Heart right ventricle (tissue), 16 donors: ENCODE results near the gene MPRIP. TPM values are rescaled to one million over a fixed set of nuclear protein-coding genes. Genes with fewer than 3 reads are reported as not detected.
A peak's percentile ranks its signal among the peaks of the same experiment; 100 is the strongest.

Experiments
- ATAC-seq, 8 donors: fragments of 200-7000 bp; cut with Tn5 transposase; one replicate each; pipeline ENCODE4 v1.9.1; 2020; ENCODE audit warnings: mild to moderate bottlenecking in 8 of 8, moderate library complexity in 8 of 8, moderate number of reproducible peaks in 1 of 8
- DNase-seq, 2 donors: peaks; one replicate each; pipeline ENCODE4 v3.0.0-alpha.2; 2020
- H3K27ac ChIP-seq, 10 donors: fragments of 200-600 bp; sonication (generic) in 2 of 10; one replicate each; pipeline versions ENCODE4 v1.5.0 to v1.8.0; 2020 to 2022; ENCODE audit warnings: mild to moderate bottlenecking in 3 of 10
- H3K27me3 ChIP-seq, 7 donors: fragments of 200-600 bp; one replicate each; pipeline ENCODE4 v1.8.0; 2021 to 2022; ENCODE audit warnings: mild to moderate bottlenecking in 2 of 7
- H3K36me3 ChIP-seq, 9 donors: fragments of 200-600 bp; sonication (generic) in 1 of 9; one replicate each; pipeline versions ENCODE4 v1.5.0 to v1.8.0; 2020 to 2022; ENCODE audit warnings: mild to moderate bottlenecking in 2 of 9
- H3K4me1 ChIP-seq, 9 donors: fragments of 200-600 bp; sonication (generic) in 1 of 9; one replicate each; pipeline versions ENCODE4 v1.5.0 to v1.8.0; 2020 to 2022; ENCODE audit warnings: mild to moderate bottlenecking in 4 of 9
- H3K4me3 ChIP-seq, 10 donors: fragments of 200-600 bp; sonication (generic) in 2 of 10; one replicate each; pipeline versions ENCODE4 v1.5.0 to v1.8.0; 2020 to 2022; ENCODE audit warnings: mild to moderate bottlenecking in 7 of 10, moderate library complexity in 2 of 10
- H3K9me3 ChIP-seq, 11 donors: fragments of 200-600 bp in 10 of 11; sonication (generic) in 2 of 11; one replicate each; pipeline versions ENCODE4 v1.5.0 to v1.8.0; 2013 to 2022; ENCODE audit warnings: mild to moderate bottlenecking in 2 of 11, control low read depth in 1 of 11, moderate library complexity in 1 of 11
- WGBS, 2 donors: extraction: QIAGEN DNeasy Blood & Tissue Kit; methylation state at CpG; one replicate each; pipeline ENCODE4 v1.1.7; 2013; ENCODE audit warnings: inconsistent platforms in 1 of 2; 5-methylcytosine and 5-hydroxymethylcytosine counted together
- intact Hi-C, 10 donors: fragments of 100-400 bp; cut with DNase I; formaldehyde crosslinking; loops; one replicate each; pipeline versions ENCODE4 v1.11.1 to v1.14.2; 2022
- polyA plus RNA-seq, 2 donors: library from polyadenylated mRNA; stranded (reverse); fragments of 200-250 nt; gene quantifications; one replicate each; pipeline ENCODE4 v1.2.3, GENCODE V29; 2013
- total RNA-seq, 10 donors: library from RNA; stranded (reverse); fragmentation: NEBNext Ultra II Directional in 3 of 10; extraction: Animal tissue kit (Norgen Biotek cat#: 25700) in 3 of 10; gene quantifications; one replicate each; pipeline versions ENCODE4 v1.2.1 to v1.2.4, GENCODE V29; 2021 to 2023
- TF ChIP-seq, protein P1 (sequence below), 9 donors: fragments of 200-600 bp; sonication (generic) in 2 of 9; IDR thresholded peaks; one replicate each; pipeline versions ENCODE4 v1.5.0 to v1.8.0; 2021 to 2022; ENCODE audit warnings: antibody characterized with exemption in 9 of 9, mild to moderate bottlenecking in 5 of 9, moderate library complexity in 1 of 9
- donor health status: Arrhythmogenic right ventricular cardiomyopathy.
- donor health status: ischemic (EF 13 %, LVEDD 7.1; RV severe dilation, severe dysfunction).
- donor health status: healthy with polysubstance abuse.
- donor health status: DM: no; HTN: yes; CAD: no.
- donor health status: DM: no; HTN: no; CAD: no.
- donor health status: ischemic (EF 25% LVEDD 6.9; RV normal size, moderate dysfunction).
- donor health status: ischemic (EF 25% LVEDD 5.7; RV mildly dilated, moderate dysfunction).
- donor health status: healthy.
- donor health status: DM: yes; HTN: yes; CAD: no.
- donor health status: Ischemic cardiomyopathy.
- donor health status: ischemic (EF 35%, LVEDD 5.7; RV mildly dilated, moderate dysfunction).
- donor health status: nonischemic (EF 11% LVEDD 7.7; RV severe dilation, severe dysfunction).
- donor health status: DM: yes; HTN: yes; CAD: no.
- donor health status: PGD.
- donor health status: ischemic (EF 29% LVEDD 5.4; RV normal size, mild dysfunction).
- donor health status: nonischemic (EF 23%, LVEDD 6.1; RV moderate dilation, normal function).

The MPRIP gene
- total and polyA plus RNA-seq, 12 donors: 225 to 409 (median 321) TPM

DNA sequence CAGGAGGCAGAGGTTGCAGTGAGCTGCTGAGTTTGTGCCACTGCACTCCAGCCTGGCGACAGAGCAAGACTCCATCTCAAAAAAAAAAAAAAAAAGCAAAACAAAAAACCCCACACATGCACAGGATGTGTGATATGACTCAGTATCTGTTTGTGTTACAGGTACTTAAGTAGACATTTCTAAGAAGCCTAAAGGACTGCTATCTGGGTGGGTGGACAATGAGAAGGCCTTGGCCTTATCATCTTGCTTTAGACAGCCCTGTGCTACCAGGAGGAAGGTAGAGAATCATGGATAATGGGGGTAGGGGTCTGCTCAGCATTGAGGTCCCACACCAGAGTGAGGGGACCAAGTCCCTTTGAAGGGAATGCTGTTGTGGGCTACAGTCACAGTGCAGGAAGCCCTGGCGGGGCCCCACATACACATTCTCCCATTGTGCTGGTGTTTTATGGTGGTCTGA, 137.1 kb downstream of the MPRIP start:
- H3K36me3 ChIP-seq: peaks cover 0 to 100% (median 73%) of the 10 kb centered on the region in 9 donors
- ATAC-seq (no peak), DNase-seq (no peak)
- intact Hi-C loops: no loop called here
- peaks cover 7 to 61% (median 27%) of the 10 kb centered on the region in 9 donors for H3K4me1 ChIP-seq
- H3K4me3 ChIP-seq: no peak overlapping the region
- H3K27ac ChIP-seq: peak overlapping the region in 8 of 10 donors; percentile 27 to 82 (median 53)
- H3K27me3 ChIP-seq: no peaks in the 10 kb centered on the region
- H3K9me3 ChIP-seq: no peaks in the 10 kb centered on the region
- WGBS, 2 donors: 93 to 99% methylated on average over 2 of the region's 2 CpGs
- TF ChIP-seq, protein P1, sequence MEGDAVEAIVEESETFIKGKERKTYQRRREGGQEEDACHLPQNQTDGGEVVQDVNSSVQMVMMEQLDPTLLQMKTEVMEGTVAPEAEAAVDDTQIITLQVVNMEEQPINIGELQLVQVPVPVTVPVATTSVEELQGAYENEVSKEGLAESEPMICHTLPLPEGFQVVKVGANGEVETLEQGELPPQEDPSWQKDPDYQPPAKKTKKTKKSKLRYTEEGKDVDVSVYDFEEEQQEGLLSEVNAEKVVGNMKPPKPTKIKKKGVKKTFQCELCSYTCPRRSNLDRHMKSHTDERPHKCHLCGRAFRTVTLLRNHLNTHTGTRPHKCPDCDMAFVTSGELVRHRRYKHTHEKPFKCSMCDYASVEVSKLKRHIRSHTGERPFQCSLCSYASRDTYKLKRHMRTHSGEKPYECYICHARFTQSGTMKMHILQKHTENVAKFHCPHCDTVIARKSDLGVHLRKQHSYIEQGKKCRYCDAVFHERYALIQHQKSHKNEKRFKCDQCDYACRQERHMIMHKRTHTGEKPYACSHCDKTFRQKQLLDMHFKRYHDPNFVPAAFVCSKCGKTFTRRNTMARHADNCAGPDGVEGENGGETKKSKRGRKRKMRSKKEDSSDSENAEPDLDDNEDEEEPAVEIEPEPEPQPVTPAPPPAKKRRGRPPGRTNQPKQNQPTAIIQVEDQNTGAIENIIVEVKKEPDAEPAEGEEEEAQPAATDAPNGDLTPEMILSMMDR (IDR thresholded peaks at IDR 0.05): no peak

DNA sequence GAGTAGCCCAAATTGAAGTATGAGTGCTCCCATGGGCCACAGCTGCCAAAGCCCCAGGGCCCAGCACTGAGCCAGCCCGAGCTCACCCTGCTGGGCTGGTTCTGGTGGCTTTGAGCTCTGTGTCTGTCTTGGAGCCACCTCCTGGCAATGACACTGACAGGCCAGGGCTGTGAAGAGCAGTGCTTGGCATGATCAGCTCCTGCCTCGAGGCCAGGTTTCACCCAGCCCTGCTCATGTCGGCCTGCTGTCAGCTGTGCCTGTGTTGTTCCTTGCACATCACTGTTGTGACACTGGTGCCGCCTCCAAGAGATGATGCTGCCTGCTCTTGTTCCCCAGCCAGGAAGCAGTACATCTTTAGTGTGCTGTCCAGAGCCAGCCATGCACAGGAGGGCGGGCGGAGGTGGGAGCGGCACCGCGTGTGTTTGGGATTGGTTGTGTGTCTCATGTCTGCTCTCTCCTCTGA, 137.9 kb downstream of the MPRIP start:
- H3K27me3 ChIP-seq: no peaks in the 10 kb centered on the region
- H3K36me3 ChIP-seq: peaks cover 0 to 97% (median 69%) of the 10 kb centered on the region in 9 donors
- TF ChIP-seq, protein P1 (IDR thresholded peaks at IDR 0.05): no peak
- intact Hi-C loops: no loop called here
- peaks cover 8 to 67% (median 33%) of the 10 kb centered on the region in 9 donors for H3K4me1 ChIP-seq
- ATAC-seq (peak; percentile 50 to 83 (median 68)), DNase-seq (peak; percentile 41 to 55)
- H3K9me3 ChIP-seq: no peaks in the 10 kb centered on the region
- peak overlapping the region in 9 of 10 donors; percentile 27 to 82 (median 52) for H3K27ac ChIP-seq
- H3K4me3 ChIP-seq: no peak overlapping the region
- 51 to 79% methylated on average over 9 of the region's 9 CpGs for WGBS, 2 donors

DNA sequence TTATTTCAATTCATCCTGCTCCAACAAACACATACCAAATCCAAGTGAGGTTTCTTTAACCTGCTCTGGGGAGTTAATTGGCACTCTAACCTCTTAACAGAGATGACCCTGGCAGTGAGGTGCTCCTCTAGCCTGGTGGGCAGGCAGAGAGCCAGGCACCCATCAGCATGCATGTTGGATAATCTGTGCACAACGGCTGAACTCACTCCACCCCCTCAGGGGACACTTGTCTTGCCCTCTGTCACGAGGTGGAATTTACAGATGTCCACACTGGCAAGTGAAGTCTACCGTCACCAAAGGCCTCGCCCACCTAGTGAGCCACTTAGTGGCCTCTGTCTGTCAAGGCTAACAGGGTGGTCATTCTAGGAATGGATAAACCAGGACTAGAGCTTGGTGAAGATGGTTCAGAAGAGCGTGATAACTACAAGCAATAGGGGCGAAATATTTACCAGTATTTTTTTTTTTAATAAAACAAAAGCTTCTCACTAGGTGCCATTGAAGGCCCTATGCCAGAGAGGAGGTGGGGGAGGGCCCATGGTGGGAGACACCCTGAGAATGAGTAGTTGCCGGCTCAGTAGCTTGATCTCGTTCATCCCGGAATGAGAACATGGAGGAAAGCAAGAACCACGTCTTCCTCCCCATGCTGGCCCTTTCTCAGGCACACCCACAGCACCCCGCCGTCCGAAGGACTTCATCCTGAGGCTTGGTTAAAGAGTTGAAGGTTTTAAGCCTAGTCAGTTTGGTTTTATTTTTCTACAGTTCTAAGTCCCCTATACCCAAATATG, 138.7 kb downstream of the MPRIP start:
- H3K27ac ChIP-seq: peak overlapping the region in 8 of 10 donors; percentile 27 to 82 (median 50)
- peaks cover 8 to 67% (median 39%) of the 10 kb centered on the region in 9 donors for H3K4me1 ChIP-seq
- peaks cover 0 to 91% (median 61%) of the 10 kb centered on the region in 9 donors for H3K36me3 ChIP-seq
- intact Hi-C loops: no loop called here
- DNase-seq (peak; percentile 46 to 63), ATAC-seq (peak in 7 of 8 donors; percentile 26 to 72 (median 46))
- H3K27me3 ChIP-seq: no peaks in the 10 kb centered on the region
- H3K4me3 ChIP-seq: no peak overlapping the region
- 71 to 73% methylated on average over 13 of the region's 13 CpGs for WGBS, 2 donors
- H3K9me3 ChIP-seq: no peaks in the 10 kb centered on the region
- TF ChIP-seq, protein P1 (IDR thresholded peaks at IDR 0.05): no peak

DNA sequence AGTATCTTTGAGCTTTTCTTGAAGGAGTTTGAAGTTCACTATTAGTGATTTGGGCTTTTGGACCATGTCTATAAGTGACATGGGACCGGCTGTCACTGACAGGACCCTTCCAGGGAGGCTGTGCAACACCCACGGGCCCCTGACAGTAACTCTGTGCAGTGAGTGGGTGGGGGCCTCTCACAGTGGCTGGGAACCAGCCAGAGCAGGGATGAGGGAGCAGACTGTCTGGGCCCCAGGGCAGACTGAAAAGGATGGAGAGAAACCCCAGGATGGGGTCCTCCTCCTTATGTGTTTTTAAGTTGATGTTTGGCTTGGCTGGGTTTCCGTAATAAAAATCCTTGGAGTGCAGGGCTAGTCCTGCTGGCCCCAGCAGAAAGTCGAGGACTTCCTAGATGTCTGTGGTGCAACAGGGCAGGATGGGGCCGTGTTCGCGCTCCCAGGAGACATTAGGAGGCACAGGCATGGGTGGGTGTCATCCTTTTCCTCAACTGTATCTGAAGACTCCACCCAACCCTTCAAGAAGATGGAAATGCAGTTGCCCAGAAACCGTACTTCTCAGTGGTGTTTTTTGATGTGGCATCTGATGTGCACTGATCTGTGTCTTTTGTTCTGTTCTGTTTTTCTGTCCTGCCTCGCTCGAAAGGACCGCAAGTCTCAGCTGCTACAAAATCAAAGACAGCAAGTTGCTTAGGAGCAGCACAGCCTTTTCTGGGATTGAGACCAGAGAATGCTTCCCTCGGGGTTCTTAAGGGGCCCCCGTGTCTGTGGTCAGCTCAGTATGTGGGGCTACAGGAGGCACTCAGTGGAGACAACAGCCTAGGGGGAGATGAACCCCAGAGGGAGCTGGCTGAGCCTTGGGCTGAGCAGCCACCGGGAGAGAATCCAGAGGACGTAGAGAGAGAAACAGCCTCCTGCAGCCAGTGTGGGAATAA, 139.7 kb downstream of the MPRIP start:
- H3K36me3 ChIP-seq: peaks cover 0 to 91% (median 54%) of the 10 kb centered on the region in 9 donors
- peaks cover 8 to 75% (median 49%) of the 10 kb centered on the region in 9 donors for H3K4me1 ChIP-seq
- H3K27me3 ChIP-seq: no peaks in the 10 kb centered on the region
- H3K27ac ChIP-seq: peak overlapping the region in 4 of 10 donors; percentile 12 to 82 (median 58)
- DNase-seq: no peak
- WGBS, 2 donors: 73 to 77% methylated on average over 15 of the region's 15 CpGs
- H3K9me3 ChIP-seq: no peaks in the 10 kb centered on the region
- intact Hi-C loops: no loop called here
- TF ChIP-seq, protein P1 (IDR thresholded peaks at IDR 0.05): no peak
- no peak for ATAC-seq
- no peak overlapping the region for H3K4me3 ChIP-seq
